Ishikawa (cell line): ENCODE data around the gene RNF217.

ENCODE experiments used
- ZBTB7A ChIP-seq: IDR thresholded peaks from 2 replicates; pipeline ENCODE4 v1.6.1; 2012; ENCODE audit warnings: low read depth
- TF ChIP-seq, protein P1 (sequence below): IDR thresholded peaks from 2 replicates; pipeline ENCODE4 v1.6.1; 2012

- no peak for TF ChIP-seq ZBTB7A
- TF ChIP-seq, protein P1, sequence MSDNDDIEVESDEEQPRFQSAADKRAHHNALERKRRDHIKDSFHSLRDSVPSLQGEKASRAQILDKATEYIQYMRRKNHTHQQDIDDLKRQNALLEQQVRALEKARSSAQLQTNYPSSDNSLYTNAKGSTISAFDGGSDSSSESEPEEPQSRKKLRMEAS: no peak
These were observed 114.2 kb downstream of the RNF217 start for GRCh38 chr6:125076482-125076742.
